Measurements from ENCODE around the gene MSANTD1.

MSANTD1 gene

DNA sequence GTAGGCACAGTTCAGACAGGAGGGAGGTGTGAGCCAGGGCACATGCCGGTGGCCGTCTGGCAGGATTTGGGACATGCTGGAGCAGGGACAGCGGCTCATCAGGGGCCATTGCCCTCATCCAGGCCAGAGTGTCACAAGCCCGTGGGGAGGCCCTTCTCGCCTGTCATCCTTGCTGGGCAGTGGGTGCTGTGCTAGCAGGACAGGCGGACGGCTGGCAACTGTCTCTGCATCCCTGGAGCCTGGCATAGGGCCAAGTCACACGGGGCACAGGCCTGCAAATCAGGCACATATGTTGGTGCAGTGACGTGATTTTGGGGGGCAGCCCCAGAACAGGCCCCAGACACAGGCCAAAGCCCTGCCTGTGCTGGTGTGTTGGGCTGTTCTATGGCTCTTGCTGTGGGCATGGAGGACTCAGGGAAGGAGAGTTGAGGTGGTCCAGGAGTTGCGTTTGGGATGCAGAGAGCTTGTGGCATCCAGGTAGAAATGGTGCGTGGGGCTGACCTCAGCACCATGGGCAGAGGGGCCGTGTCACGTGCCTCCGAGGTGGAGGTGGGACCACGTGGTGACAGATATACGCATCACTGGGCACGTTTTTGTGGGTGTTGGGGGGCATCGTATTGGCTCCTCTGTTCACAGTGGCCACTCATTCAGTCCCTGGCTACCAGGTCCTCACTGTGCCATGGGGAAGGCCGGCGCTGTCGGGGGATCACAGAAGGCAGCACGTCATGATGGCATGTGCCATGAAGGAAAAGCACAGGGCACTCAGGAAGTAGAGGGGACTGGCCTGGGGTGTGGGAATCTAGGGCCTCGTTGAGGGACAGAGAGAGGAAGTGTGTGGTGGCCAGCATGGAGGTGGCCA is 14.6 kb upstream of the MSANTD1 start:
- DNase-seq: no peak
- no peak for ATAC-seq
- H3K27ac Mint-ChIP-seq: no peak overlapping the region
- H3K4me3 Mint-ChIP-seq: no peak overlapping the region
- peaks cover 4% of the 10 kb centered on the region for H3K4me1 Mint-ChIP-seq
- H3K9me3 Mint-ChIP-seq: no peaks in the 10 kb centered on the region
- H3K36me3 Mint-ChIP-seq (ENCODE audit: low read depth): peaks cover 18% of the 10 kb centered on the region
- no peaks in the 10 kb centered on the region for H3K27me3 Mint-ChIP-seq

- no peak overlapping the region for H3K27ac Mint-ChIP-seq
- H3K4me1 Mint-ChIP-seq: peaks cover 4% of the 10 kb centered on the region
- no peak overlapping the region for H3K4me3 Mint-ChIP-seq
- DNase-seq (no peak), ATAC-seq (no peak)
- no peaks in the 10 kb centered on the region for H3K9me3 Mint-ChIP-seq
- no peaks in the 10 kb centered on the region for H3K27me3 Mint-ChIP-seq
- H3K36me3 Mint-ChIP-seq (ENCODE audit: low read depth): peaks cover 14% of the 10 kb centered on the region
Observed at GRCh38 chr4:3235030-3235345, 14.0 kb upstream of the MSANTD1 start.

DNA sequence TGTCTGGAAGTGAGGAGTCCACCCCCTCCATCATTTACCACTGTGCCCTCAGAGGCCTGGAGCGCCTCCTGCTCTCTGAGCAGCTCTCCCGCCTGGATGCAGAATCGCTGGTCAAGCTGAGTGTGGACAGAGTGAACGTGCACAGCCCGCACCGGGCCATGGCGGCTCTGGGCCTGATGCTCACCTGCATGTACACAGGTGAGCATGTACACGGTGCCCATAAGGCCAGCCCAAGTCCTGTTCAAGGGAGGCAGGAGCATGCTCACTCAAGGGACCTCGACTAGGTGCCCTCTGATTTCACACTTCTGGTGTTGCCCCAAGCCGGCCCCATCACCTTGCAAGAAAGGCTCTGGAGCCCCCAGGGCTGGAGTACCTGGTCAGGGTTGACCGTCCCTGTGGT is 13.4 kb upstream of the MSANTD1 start:
- no peaks in the 10 kb centered on the region for H3K9me3 Mint-ChIP-seq

DNA sequence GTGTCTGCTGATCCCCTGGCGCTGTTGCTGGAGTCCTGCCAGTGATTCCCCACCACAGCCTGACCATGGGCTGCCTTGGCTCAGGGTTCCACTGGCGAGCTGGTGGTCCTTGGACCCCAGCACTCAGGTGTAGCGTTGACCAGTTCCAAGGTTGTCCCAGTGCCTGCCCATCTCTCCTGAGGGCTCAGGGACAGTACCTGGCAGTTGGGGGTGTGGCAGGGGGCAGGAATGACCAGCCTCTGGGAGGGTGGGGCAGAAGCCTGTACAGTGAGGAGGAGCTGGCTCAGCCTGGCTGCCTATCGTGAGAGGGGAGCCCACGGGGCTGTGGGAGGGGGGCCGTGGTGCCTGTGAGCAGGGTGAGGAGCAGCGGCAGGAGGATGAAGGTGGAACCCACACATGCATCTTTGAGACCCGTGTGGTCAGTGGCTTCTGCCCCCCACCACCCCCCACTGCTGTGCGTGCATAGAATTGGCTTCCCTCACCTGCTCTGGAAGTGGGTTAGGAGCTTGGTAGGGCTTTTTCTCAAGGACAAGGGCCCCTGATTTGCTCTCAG is 12.6 kb upstream of the MSANTD1 start:
- no peaks in the 10 kb centered on the region for H3K9me3 Mint-ChIP-seq
- peaks cover 4% of the 10 kb centered on the region for H3K4me1 Mint-ChIP-seq
- no peak overlapping the region for H3K4me3 Mint-ChIP-seq
- peaks cover 6% of the 10 kb centered on the region for H3K36me3 Mint-ChIP-seq (ENCODE audit: low read depth)
- ATAC-seq (no peak), DNase-seq (no peak)
- no peaks in the 10 kb centered on the region for H3K27me3 Mint-ChIP-seq
- no peak overlapping the region for H3K27ac Mint-ChIP-seq

More for the DNA sequence above, 13.4 kb upstream of the MSANTD1 start:
- no peak overlapping the region for H3K4me3 Mint-ChIP-seq
- H3K27ac Mint-ChIP-seq: no peak overlapping the region
- peaks cover 9% of the 10 kb centered on the region for H3K36me3 Mint-ChIP-seq (ENCODE audit: low read depth)
- H3K4me1 Mint-ChIP-seq: peaks cover 4% of the 10 kb centered on the region
- no peak for DNase-seq
- no peaks in the 10 kb centered on the region for H3K27me3 Mint-ChIP-seq
- ATAC-seq: no peak

- ATAC-seq: no peak
- Mint-ChIP-seq H3K9me3 (no peaks in the 10 kb centered on the region), H3K27ac (no peak overlapping the region), H3K36me3 (ENCODE audit: low read depth) (peaks cover 3% of the 10 kb centered on the region), H3K27me3 (no peaks in the 10 kb centered on the region), H3K4me1 (no peaks in the 10 kb centered on the region), H3K4me3 (no peak overlapping the region)
- no peak for DNase-seq
Observed at GRCh38 chr4:3237266-3237665, 11.7 kb upstream of the MSANTD1 start.

GRCh38 chr4:3237712-3238560 is 11.0 kb upstream of the MSANTD1 start:
- Mint-ChIP-seq H3K27me3 (no peaks in the 10 kb centered on the region), H3K4me1 (no peaks in the 10 kb centered on the region), H3K27ac (no peak overlapping the region), H3K4me3 (no peak overlapping the region), H3K9me3 (no peaks in the 10 kb centered on the region), H3K36me3 (ENCODE audit: low read depth) (peaks cover 3% of the 10 kb centered on the region)
- no peak for ATAC-seq
- DNase-seq: no peak

GRCh38 chr4:3238721-3239120 is 10.2 kb upstream of the MSANTD1 start:
- Mint-ChIP-seq H3K9me3 (no peaks in the 10 kb centered on the region), H3K36me3 (ENCODE audit: low read depth) (peaks cover 2% of the 10 kb centered on the region), H3K4me1 (no peaks in the 10 kb centered on the region), H3K27me3 (no peaks in the 10 kb centered on the region), H3K4me3 (no peak overlapping the region), H3K27ac (no peak overlapping the region)
- ATAC-seq (no peak), DNase-seq (no peak)

GRCh38 chr4:3239303-3239702 is 9.7 kb upstream of the MSANTD1 start:
- Mint-ChIP-seq H3K9me3 (no peaks in the 10 kb centered on the region), H3K4me1 (no peaks in the 10 kb centered on the region), H3K4me3 (no peak overlapping the region), H3K36me3 (ENCODE audit: low read depth) (peaks cover 1% of the 10 kb centered on the region), H3K27me3 (no peaks in the 10 kb centered on the region), H3K27ac (no peak overlapping the region)
- ATAC-seq (no peak), DNase-seq (no peak)

DNA sequence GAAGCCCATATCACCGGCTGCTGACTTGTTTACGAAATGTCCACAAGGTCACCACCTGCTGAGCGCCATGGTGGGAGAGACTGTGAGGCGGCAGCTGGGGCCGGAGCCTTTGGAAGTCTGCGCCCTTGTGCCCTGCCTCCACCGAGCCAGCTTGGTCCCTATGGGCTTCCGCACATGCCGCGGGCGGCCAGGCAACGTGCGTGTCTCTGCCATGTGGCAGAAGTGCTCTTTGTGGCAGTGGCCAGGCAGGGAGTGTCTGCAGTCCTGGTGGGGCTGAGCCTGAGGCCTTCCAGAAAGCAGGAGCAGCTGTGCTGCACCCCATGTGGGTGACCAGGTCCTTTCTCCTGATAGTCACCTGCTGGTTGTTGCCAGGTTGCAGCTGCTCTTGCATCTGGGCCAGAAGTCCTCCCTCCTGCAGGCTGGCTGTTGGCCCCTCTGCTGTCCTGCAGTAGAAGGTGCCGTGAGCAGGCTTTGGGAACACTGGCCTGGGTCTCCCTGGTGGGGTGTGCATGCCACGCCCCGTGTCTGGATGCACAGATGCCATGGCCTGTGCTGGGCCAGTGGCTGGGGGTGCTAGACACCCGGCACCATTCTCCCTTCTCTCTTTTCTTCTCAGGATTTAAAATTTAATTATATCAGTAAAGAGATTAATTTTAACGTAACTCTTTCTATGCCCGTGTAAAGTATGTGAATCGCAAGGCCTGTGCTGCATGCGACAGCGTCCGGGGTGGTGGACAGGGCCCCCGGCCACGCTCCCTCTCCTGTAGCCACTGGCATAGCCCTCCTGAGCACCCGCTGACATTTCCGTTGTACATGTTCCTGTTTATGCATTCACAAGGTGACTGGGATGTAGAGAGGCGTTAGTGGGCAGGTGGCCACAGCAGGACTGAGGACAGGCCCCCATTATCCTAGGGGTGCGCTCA is 8.7 kb upstream of the MSANTD1 start:
- no peak for DNase-seq
- Mint-ChIP-seq H3K27ac (no peak overlapping the region), H3K27me3 (no peaks in the 10 kb centered on the region), H3K9me3 (no peaks in the 10 kb centered on the region), H3K4me3 (no peak overlapping the region), H3K36me3 (ENCODE audit: low read depth) (no peaks in the 10 kb centered on the region), H3K4me1 (no peaks in the 10 kb centered on the region)
- no peak for ATAC-seq

DNA sequence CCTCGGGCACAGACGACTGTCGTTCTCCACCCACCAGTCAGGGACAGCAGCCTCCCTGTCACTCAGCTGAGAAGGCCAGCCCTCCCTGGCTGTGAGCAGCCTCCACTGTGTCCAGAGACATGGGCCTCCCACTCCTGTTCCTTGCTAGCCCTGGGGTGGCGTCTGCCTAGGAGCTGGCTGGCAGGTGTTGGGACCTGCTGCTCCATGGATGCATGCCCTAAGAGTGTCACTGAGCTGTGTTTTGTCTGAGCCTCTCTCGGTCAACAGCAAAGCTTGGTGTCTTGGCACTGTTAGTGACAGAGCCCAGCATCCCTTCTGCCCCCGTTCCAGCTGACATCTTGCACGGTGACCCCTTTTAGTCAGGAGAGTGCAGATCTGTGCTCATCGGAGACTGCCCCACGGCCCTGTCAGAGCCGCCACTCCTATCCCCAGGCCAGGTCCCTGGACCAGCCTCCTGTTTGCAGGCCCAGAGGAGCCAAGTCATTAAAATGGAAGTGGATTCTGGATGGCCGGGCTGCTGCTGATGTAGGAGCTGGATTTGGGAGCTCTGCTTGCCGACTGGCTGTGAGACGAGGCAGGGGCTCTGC is 7.9 kb upstream of the MSANTD1 start:
- Mint-ChIP-seq H3K4me3 (no peak overlapping the region), H3K27me3 (no peaks in the 10 kb centered on the region), H3K4me1 (no peaks in the 10 kb centered on the region), H3K9me3 (no peaks in the 10 kb centered on the region), H3K27ac (no peak overlapping the region), H3K36me3 (ENCODE audit: low read depth) (no peaks in the 10 kb centered on the region)
- DNase-seq (no peak), ATAC-seq (no peak)

DNA sequence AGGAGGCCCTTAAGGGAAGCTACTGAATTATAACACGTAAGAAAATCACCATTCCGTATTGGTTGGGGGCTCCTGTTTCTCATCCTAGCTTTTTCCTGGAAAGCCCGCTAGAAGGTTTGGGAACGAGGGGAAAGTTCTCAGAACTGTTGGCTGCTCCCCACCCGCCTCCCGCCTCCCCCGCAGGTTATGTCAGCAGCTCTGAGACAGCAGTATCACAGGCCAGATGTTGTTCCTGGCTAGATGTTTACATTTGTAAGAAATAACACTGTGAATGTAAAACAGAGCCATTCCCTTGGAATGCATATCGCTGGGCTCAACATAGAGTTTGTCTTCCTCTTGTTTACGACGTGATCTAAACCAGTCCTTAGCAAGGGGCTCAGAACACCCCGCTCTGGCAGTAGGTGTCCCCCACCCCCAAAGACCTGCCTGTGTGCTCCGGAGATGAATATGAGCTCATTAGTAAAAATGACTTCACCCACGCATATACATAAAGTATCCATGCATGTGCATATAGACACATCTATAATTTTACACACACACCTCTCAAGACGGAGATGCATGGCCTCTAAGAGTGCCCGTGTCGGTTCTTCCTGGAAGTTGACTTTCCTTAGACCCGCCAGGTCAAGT is 6.9 kb upstream of the MSANTD1 start:
- Mint-ChIP-seq H3K27ac (no peak overlapping the region), H3K27me3 (no peaks in the 10 kb centered on the region), H3K36me3 (ENCODE audit: low read depth) (no peaks in the 10 kb centered on the region), H3K4me3 (no peak overlapping the region), H3K4me1 (no peaks in the 10 kb centered on the region), H3K9me3 (no peaks in the 10 kb centered on the region)
- no peak for DNase-seq
- no peak for ATAC-seq

DNA sequence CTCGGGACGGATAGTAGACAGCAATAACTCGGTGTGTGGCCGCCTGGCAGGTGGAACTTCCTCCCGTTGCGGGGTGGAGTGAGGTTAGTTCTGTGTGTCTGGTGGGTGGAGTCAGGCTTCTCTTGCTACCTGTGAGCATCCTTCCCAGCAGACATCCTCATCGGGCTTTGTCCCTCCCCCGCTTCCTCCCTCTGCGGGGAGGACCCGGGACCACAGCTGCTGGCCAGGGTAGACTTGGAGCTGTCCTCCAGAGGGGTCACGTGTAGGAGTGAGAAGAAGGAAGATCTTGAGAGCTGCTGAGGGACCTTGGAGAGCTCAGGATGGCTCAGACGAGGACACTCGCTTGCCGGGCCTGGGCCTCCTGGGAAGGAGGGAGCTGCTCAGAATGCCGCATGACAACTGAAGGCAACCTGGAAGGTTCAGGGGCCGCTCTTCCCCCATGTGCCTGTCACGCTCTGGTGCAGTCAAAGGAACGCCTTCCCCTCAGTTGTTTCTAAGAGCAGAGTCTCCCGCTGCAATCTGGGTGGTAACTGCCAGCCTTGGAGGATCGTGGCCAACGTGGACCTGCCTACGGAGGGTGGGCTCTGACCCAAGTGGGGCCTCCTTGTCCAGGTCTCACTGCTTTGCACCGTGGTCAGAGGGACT is 5.7 kb upstream of the MSANTD1 start:
- H3K27ac Mint-ChIP-seq: peak overlapping the region; percentile 49
- H3K9me3 Mint-ChIP-seq: no peaks in the 10 kb centered on the region
- no peak overlapping the region for H3K4me3 Mint-ChIP-seq

GRCh38 chr4:3244002-3244401 is 5.0 kb upstream of the MSANTD1 start:
- H3K27me3 Mint-ChIP-seq: no peaks in the 10 kb centered on the region
- no peaks in the 10 kb centered on the region for H3K36me3 Mint-ChIP-seq (ENCODE audit: low read depth)
- ATAC-seq (no peak), DNase-seq (no peak)
- no peak overlapping the region for H3K4me3 Mint-ChIP-seq
- H3K9me3 Mint-ChIP-seq: no peaks in the 10 kb centered on the region
- no peaks in the 10 kb centered on the region for H3K4me1 Mint-ChIP-seq
- H3K27ac Mint-ChIP-seq: no peak overlapping the region

More for the DNA sequence above, 5.7 kb upstream of the MSANTD1 start:
- Mint-ChIP-seq H3K27me3 (no peaks in the 10 kb centered on the region), H3K4me1 (no peaks in the 10 kb centered on the region), H3K36me3 (ENCODE audit: low read depth) (no peaks in the 10 kb centered on the region)
- no peak for DNase-seq
- ATAC-seq: no peak
